ENCODE measurements around the gene LIFR. TPM values are rescaled to one million over a fixed set of nuclear protein-coding genes. Genes with fewer than 3 reads are reported as not detected.

LIFR gene
- total and polyA plus RNA-seq, 2 of the 4 experiments (the other 2 are of a cell fraction): 1.9 to 10.4 TPM

DNA sequence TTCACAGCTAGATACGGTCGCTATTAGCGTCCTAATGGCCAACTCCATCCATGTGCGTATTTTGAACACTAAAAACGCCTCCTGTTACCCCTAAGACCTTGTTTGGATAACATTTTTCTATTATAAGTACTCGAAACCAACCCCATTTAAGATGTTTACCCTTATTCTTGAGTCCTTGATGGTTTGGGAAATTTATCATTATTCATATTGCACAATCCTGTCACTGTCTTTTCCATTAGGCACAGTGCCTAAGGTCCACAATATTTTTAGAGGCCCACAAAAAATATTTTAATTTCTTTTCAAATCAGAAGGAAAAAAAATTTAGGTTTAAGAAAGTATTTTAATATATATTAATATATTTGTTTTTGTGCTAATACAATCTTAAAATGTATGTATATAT lies 1.3 kb upstream of the LIFR start:
- H3K27ac ChIP-seq (ENCODE audit: insufficient read depth, low read length): no peak overlapping the region
- no peak overlapping the region for H2BK120ac ChIP-seq (ENCODE audit: low read depth, low read length)
- dilution Hi-C loops (cut with HindIII; ENCODE audit: low sequenced_read_pairs, unreplicated experiment): no loop called here
- H3K27me3 ChIP-seq (ENCODE audit: control insufficient read depth, insufficient read depth, low read length): peaks cover 5% of the 10 kb centered on the region; the same call in 1 of the 2 replicates
- CTCF ChIA-PET: interaction anchor here (0.5 to 1.0 kb wide), 2 partner anchors 22 to 250 kb away, joined by 4 read pairs; no protein-coding TSS in a partner anchor
- POLR2A ChIA-PET (ENCODE audit: unreplicated experiment): no interaction called here
- peaks cover 10% of the 10 kb centered on the region in 2 experiments; a peak in 3 of 4 replicates for H3K79me1 ChIP-seq (ENCODE audit: low read depth in 1 of 2, low read length in 2 of 2)
- H3K9me3 ChIP-seq (ENCODE audit: control insufficient read depth, insufficient read depth, low read length): no peaks in the 10 kb centered on the region
- H3K9me1 ChIP-seq (ENCODE audit: insufficient read depth, low read length): no peaks in the 10 kb centered on the region
- peak overlapping the region; percentile 96; the same call in 1 of the 2 replicates for H3K9ac ChIP-seq (ENCODE audit: low read depth, low read length)
- H3K23ac ChIP-seq (ENCODE audit: low read depth, low read length): peak overlapping the region; percentile 48; the same call in 1 of the 2 replicates
- BruUV-seq (replicated peaks): no TSS peak
- peak overlapping the region; percentile 95 for H3K4me2 ChIP-seq (ENCODE audit: low read depth, low read length)
- H4K20me1 ChIP-seq (ENCODE audit: insufficient read depth, low read length): no peaks in the 10 kb centered on the region; the same call in none of the 2 replicates
- DNase-seq: no peak
- H3K4me3 ChIP-seq (ENCODE audit: insufficient read depth, low read depth, low read length): no peak overlapping the region
- H2BK5ac ChIP-seq (ENCODE audit: low read depth, low read length, poor library complexity, severe bottlenecking): no peak overlapping the region
- no peaks in the 10 kb centered on the region for H3K36me3 ChIP-seq (ENCODE audit: control insufficient read depth, insufficient read depth, low read length)
- H3K4ac ChIP-seq (ENCODE audit: low read depth, low read length): no peak overlapping the region
- H4K91ac ChIP-seq (ENCODE audit: insufficient read depth, low read depth, low read length): no peak overlapping the region
- H2AFZ ChIP-seq (replicated peaks; ENCODE audit: low read length, poor library complexity): no peak overlapping the region
- H3K4me1 ChIP-seq (ENCODE audit: control insufficient read depth, insufficient read depth, low read length): no peaks in the 10 kb centered on the region
- ATAC-seq (ENCODE audit: low read depth): no peak
- no peak overlapping the region for H4K5ac ChIP-seq (ENCODE audit: low read depth, low read length)
- no peak overlapping the region for H3K18ac ChIP-seq (ENCODE audit: low read depth, low read length)
- no peak overlapping the region for H2AK5ac ChIP-seq (ENCODE audit: low read depth, low read length)
- WGBS, 2 experiments (ENCODE audit: extremely low coverage in 2 of 2, insufficient read length in 1 of 2): no CpG with 5 or more reads among the region's 6 CpGs
- intact Hi-C loops (cut with micrococcal nuclease): loop anchor here (5.0 to 10.0 kb wide), 3 partner anchors 105 to 367 kb away; no protein-coding TSS in a partner anchor
- no peak overlapping the region for H2BK20ac ChIP-seq (ENCODE audit: low read depth, low read length)
- H4K8ac ChIP-seq (ENCODE audit: low read depth in 2 of 2, low read length in 2 of 2): 0 out of 4 replicates have a peak overlapping the region, but pooled peaks have one; percentile 70 to 86
- in situ Hi-C loops (cut with MboI; ENCODE audit: low sequenced_read_pairs): no loop called here
- no peak overlapping the region for H3K56ac ChIP-seq (ENCODE audit: extremely low read depth, insufficient read depth, low read length)
- no peak overlapping the region for H3K14ac ChIP-seq (replicated peaks; ENCODE audit: low read depth, low read length)
- H2BK15ac ChIP-seq (ENCODE audit: low read depth, low read length): no peak overlapping the region
- H2AK9ac ChIP-seq (replicated peaks; ENCODE audit: low read depth, low read length, poor library complexity): no peak overlapping the region
- no peak for TF ChIP-seq RCOR1 (IDR thresholded peaks at IDR 0.05; ENCODE audit: insufficient replicate concordance, low read length)
- TF ChIP-seq CEBPB (IDR thresholded peaks at IDR 0.05; ENCODE audit: low read depth, low read length): peak; percentile 64
